ENCODE measurements around the gene TRIB2.

The TRIB2 gene

GRCh38 chr2:12755384-12755783 lies 38.6 kb downstream of the TRIB2 start:
- no peak for TF ChIP-seq CTCF (conservative IDR thresholded peaks at IDR 0.05)
- H3K27ac ChIP-seq = no peak overlapping the region

- no peak for TF ChIP-seq CTCF (conservative IDR thresholded peaks at IDR 0.05)
- no peak overlapping the region for H3K27ac ChIP-seq
Observed at GRCh38 chr2:12759248-12759647, 42.5 kb downstream of the TRIB2 start.

- TF ChIP-seq CTCF (conservative IDR thresholded peaks at IDR 0.05) = no peak
- no peak overlapping the region for H3K27ac ChIP-seq
Observed at GRCh38 chr2:12761104-12761503, 44.4 kb downstream of the TRIB2 start.

- TF ChIP-seq CTCF (conservative IDR thresholded peaks at IDR 0.05) = no peak
- no peak overlapping the region for H3K27ac ChIP-seq
Observed at GRCh38 chr2:12762337-12762736, 45.6 kb downstream of the TRIB2 start.

GRCh38 chr2:12762976-12763375 lies 46.2 kb downstream of the TRIB2 start:
- no peak for TF ChIP-seq CTCF (conservative IDR thresholded peaks at IDR 0.05)
- H3K27ac ChIP-seq = no peak overlapping the region

- TF ChIP-seq CTCF (conservative IDR thresholded peaks at IDR 0.05) = no peak
- no peak overlapping the region for H3K27ac ChIP-seq
Observed at GRCh38 chr2:12763486-12763885, 46.8 kb downstream of the TRIB2 start.

GRCh38 chr2:12764075-12764730 lies 47.5 kb downstream of the TRIB2 start:
- TF ChIP-seq CTCF (conservative IDR thresholded peaks at IDR 0.05) = no peak
- no peak overlapping the region for H3K27ac ChIP-seq

Data from VCaP (cell line).